Posterior cingulate gyrus (tissue), 11 donors: ENCODE measurements around the gene FAM193B.

Experiments
- DNase-seq, 10 donors: peaks; one replicate each; pipeline versions ENCODE4 v3.0.0 to v3.0.0-alpha.2; 2020 to 2021; ENCODE audit warnings: mixed read lengths in 3 of 10
- intact Hi-C: fragments of 100-400 bp; cut with DNase I; formaldehyde crosslinking; loops from one replicate; pipeline ENCODE4 v1.15.1; 2023

Gene FAM193B

DNA sequence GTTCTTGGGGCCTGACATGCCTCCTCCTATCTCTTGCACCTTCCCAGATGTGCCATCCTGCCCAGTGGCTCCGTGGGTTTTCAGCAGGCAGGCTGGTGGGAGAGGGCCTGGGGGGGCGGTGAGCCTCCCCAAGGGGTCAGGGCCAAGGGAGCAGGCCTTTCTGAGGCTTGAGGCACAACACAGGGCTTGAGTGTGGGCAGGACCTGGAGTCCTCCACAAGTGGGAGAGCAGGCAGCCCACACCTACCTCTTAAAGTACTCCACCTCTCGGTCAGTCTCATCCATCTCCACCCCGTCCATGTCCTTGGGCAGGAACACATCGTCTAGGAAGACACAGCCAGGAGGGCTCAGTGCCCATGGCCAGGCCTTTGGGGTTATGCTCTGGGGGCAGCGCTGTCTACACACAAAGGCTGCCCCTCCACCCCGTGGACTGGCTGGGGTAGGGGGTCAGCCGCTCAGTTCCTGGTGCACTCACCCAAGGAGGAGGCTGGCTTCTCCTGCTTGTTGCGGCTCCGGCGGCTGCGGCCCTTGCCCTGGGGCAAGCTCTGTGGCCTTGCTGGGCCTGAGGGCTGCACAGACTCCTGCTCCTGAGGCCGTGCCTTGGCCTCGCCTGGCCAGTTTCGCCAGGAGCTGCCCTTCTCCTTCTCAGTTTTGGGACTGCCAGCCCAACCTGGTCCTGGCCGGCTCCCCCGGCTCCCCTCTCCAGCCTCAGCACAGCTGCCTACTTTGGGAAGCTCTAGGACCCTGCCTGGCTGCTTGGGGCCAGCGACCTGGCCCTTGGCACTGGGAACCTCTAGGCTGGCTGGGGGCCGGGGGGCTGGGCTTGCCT lies 30.4 kb downstream of the FAM193B start:
- peak in 1 of 10 donors; percentile 80 for DNase-seq
- intact Hi-C loops, result no loop called here

DNA sequence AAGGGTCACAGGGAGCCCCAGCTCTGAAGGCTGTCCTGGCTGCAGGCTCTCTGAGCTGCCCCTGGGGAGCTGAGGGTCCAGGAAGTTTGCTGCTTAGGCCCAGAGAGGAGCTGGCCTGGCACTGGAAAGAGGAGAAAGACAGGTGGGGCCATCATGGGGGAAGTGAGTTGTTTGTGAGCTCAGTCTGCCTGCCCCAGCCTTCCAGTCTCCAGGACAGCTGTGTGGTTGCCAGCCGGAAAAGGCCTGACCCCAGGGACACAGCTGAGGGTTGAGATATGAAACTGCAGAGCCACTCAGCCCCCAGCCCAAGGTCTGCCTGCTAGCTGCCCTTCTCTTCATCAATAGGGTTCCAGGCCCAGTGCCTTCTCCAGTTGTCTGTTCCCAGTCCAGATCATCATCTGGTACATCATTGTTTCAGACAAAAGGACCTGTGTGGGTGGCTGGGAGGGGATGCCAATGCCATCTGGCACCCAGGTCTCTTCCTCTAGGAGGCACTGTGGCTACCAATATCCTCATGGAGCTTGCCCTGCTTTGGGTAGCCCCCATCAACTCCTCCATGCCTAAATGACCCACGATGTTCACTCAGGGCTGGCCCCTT lies 33.3 kb downstream of the FAM193B start:
- peak in 3 of 10 donors; percentile 14 to 74 (median 35) for DNase-seq
- intact Hi-C loops, result no loop called here

DNA sequence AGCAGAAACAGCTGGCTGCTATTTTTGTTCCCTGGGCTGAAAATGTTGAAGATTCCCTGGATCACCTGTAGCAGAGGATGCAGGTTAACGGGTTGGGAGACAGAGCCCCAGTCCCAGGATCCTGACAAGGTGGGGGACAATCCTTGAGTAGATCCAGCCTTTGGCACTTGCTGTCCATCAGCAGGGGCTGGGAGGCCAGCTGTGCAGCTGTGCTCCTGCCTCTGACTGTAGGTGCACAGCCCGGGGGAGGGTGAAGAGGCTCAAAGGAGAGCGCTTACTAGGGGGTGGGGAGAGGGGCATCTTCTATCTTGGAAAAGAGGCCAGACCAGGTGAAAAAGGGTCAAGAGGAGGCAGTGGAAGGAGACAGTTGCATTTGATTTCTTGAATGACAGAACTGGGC lies 34.1 kb downstream of the FAM193B start:
- intact Hi-C loops, result no loop called here
- peak in 3 of 10 donors; percentile 18 to 48 (median 32) for DNase-seq

DNA sequence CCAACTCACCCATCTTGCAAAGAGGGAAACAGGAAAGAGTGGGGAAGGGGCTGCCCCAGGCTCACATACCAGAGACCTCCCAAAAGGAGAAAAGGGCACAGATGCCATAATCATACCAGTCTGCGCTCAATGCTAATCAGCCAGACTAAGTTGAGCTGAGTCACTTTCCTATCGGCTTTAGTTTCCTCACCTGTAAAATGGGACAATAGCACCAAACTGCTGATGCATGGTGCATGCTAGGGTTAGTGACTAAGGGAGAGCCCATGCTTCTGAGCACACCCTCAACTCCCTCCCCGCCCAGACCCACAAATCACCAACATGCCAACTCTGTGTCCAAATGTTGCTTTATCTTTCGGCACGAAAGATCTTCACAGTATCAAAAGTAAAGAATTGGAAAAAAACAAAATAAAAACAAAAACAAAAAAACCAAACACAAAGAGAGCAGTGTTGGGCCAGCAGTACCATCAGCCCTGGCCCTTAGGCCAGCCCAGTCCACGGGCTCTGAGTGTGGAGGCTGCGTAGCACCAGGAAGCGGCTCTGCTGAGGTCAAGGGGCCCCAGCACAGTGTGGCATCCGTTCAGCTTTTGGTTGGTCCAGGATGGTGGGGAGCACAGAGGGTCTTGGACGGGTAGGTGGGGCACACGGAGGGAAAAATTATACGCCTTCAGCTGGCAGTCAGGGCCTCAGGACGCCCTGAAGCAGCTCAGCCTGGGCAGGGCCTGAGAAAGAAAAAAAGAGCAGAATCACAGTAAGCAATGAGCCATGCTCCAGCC lies 34.7 kb downstream of the FAM193B start:
- intact Hi-C loops, result no loop called here
- DNase-seq, result peak in 3 of 10 donors; percentile 15 to 57 (median 35)

DNA sequence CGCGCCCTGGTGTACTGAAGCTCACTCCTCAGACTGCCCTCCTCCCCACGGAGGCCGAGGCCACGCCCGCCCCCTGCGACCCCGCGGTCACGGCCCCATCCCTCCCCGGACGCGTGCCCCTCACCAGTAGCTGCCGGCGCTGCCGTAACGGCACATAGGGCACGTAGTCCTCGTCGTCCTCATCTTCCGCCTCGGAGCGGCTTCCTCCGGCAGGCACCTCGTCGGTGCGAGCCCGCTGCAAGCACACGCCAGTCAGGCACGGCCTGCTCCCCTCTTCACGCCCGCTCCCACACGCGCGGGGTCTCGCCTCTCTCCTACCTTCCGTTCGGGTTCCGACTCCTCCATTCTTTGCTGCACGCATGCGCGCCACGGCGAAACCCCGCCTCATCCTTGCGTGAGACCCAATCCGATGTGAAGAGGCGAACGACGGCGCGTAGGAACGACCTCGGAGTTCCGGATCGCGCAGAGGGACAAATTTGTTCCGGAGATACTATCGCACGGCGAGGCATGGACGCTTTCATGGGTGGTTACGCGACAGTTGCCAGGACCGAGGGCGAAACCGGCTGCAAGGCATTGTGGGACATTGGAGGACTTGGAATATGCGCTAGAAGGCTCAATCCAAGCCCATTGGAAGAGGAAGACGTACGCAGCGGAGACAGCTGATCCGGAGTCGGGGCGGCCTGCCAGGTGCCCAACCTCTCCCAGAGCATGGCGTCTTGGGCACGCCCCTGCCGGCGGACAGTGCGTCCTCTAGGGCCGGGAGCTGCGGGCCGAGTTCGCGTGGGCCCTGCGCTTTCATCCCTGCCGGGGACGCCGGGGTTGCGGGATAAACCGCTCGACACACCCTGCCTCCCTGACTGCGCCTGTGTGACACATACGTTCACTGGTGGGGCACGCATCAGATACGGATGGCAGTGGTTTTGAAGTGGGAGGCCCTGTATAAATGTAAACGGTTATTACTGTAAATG lies 37.5 kb downstream of the FAM193B start, which contains the start of gene DDX41:
TSS of gene DDX41 (minus strand) at position 361 of the 968 bp plus-strand sequence. CDS start at position 345, 16 bp downstream.
- DNase-seq, result peak; percentile 95 to 99 (median 98)
- intact Hi-C loops, result loop anchor here (2.0 kb wide), 2 partner anchors 38 to 84 kb away; partner anchors contain the start of genes B4GALT7 and FAM193B

DNA sequence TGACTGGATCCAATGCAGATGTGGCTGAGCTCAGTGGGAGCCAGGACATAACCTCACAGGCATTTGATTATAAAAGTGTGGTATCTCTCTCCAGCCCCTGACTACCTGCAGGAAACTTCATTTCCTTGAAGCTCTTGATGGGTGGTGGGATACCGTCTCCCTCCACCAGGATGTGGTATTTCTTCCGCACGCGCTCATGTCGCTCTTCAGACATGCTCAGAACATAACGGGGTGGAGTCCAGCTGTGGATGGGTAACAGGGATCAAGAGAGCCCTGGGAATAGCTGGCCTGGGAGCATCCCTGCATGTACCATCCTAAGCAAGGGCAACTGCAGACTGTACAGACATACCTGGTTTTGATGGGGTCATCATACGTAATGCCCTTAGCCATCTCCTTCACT lies 38.8 kb downstream of the FAM193B start:
- intact Hi-C loops, result no loop called here
- DNase-seq, result peak in 1 of 10 donors; percentile 28

DNA sequence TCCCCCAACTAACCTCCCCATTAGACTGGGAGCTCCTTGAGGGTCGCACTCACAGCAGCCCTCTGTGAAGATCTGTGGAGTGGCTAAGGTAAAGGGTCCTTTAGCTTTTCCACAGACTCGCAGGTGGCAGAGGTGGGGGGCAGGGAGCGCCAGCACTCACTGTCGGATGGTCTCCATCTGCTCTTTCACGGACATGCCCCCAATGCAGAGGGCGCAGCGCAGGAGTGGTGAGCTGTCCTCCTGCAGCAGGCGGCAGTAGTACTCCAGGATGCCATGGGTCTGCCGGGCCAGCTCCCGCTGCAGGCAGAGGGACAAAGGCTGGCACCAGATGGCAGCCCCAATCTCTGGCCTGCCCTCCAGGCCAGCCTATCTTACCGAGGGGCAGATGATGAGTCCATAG lies 39.8 kb downstream of the FAM193B start:
- DNase-seq, result peak in 1 of 10 donors; percentile 27
- intact Hi-C loops, result no loop called here

DNA sequence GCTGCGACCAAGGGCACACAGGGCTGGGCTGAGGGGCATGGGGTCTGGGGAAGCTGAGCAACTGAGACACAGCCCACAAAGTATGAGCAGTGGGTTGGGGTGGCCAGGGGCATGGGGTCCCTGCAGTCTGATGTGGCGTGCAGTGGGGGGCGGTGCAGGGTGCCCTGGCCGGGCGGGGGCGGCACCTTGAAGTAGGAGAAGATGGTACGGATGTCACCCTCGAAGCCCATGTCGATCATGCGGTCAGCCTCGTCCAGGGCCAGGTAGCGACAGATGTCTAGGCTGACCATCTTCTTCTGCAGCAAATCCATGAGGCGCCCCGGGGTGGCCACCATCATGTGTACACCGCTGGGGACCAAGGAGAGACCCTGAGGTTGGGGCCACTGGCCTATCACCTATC lies 40.9 kb downstream of the FAM193B start:
- peak in 1 of 10 donors; percentile 28 for DNase-seq
- intact Hi-C loops, result no loop called here

DNA sequence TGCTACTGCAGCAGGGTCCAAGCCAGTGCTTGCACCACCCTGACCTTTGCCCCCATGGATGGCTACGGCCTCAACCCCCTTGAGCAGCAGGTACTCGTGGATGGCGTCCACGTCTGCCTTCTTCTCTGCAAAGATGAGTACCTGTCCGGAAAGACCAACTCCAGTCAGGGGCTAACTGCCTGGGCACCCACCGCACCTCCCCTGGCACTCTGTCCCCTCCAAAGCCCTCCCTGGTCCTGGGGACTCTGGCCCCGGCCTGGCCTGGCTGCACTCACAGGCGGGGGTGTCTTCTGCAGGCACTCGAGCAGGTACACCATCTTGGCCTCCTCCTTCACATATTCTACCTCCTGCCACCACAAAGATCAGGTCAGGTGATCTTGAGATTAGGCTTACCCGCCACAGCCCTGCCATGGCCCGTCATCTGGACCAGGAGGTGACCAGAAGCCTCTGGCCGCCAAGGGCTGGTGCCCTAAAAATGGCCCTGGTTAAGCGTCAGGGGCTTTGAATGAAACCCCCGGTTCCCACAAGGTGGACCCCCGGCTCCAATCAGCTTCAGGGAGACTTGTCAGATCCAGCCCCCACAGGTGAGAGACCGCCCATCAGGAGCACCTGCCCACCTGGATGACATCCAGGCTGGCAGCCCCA lies 41.5 kb downstream of the FAM193B start:
- intact Hi-C loops, result no loop called here
- DNase-seq, result peak in 1 of 10 donors; percentile 58

DNA sequence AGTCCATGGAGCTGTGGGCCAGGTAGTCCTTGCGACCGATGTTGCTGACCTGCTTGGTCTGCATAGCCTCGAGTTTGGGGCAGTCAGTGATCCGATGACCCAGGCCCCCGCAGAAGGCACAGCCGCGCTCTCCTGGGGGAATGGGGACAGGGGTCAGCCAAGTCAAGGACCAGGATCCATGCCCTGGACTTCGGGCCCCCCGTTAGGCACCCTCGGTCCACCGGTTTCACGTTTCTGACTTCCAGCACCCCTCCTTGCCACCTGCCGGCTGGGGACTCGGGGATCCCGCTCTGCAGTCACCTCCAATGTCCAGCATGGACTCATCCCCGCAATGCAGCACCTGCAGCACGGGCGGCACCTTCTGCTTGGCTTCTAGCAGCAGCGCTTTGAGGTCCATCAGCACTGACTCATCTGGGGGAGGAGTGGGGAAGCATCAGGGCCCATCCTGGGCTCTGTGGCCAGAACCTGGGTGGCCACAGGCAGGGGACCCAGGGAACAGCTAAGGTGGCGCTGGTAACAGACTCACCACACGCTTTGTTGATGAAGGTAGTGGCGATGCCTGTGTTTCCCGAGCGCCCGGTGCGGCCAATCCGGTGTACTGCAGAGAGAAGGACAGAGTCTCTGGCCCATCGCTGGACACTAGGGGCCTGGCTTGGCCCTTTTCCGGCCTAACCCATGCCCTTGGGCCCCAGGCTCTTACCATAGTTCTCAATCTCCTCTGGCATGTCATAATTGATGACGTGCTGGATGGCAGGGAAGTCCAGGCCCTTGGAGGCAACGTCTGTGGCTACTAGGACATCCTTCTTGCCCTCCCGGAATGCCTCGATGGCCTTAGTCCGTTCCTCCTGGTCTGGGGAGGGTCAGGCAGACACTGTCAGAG lies 42.3 kb downstream of the FAM193B start:
- DNase-seq, result peak in 1 of 10 donors; percentile 56
- intact Hi-C loops, result no loop called here

DNA sequence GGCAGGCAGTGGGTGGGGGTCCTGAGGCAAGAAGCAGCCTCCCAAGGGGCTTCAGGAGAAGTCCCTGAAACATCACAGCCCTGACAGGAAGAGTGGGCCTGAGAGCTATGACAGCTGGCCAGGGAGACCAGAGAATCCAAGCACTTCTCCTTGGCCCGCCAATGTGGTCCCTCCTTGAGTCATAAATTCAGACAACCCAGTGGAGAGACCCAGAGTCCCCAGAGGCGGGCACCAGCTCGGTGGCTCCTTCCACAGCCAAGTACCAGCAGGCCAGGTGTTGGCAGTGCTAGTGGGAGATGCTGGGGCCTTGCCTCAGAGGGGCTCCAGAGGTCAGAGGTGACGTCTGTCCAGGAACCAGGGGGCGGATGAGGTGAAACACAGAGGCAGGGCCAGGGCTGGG lies 43.2 kb downstream of the FAM193B start:
- no peak for DNase-seq
- intact Hi-C loops, result no loop called here

DNA sequence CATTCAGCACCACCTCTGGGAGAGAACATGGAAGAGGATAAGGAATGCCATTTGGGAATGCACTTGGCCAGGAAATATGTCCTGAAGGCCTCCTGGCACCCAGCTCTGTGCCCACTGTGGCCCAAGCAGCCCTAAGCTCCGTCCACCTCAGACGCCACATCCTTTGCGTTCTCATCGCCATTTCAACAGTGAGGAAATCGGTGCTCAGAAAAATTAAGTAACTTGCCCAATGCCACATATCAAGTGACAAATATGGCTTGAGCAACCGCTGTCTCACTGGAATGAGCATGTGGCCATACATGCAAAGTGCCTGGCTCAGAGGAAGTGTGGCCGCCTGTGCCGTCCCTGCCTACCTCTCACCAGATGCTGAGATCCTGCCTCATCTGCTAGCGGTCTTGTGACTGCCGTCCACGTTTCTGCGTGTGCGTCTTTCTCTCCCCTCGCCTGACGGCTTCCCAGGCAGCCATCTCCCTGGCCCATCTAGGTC lies 43.8 kb downstream of the FAM193B start:
- peak in 1 of 10 donors; percentile 45 for DNase-seq
- intact Hi-C loops, result no loop called here

DNA sequence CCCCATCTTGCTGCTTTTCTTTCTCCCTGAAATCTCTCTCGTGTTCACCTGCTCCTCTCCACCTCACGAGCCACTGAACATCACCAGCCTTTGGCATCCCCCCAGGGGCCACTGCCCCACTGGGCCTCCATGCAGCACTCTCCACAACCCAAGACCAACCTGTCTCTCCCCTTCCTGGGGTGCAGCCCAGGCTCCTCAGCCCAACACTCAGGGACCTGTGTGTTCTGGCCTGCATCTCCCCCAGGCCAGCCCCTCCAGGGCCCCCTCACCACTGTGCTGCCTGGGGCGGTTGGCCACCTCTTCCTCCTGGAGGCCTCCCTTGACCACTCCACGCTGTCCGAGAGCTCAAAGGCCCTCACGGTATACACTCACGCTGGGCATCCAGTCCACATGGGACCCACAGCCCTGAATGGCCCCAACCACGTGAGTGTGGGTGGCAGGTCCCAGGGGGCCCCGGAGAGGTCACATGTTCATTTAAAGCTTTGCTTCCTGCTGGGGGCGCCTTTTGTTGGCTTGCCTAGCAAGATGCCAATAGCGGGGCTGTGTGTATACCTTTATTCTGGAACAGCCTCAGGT lies 44.3 kb downstream of the FAM193B start:
- intact Hi-C loops, result no loop called here
- DNase-seq, result no peak

DNA sequence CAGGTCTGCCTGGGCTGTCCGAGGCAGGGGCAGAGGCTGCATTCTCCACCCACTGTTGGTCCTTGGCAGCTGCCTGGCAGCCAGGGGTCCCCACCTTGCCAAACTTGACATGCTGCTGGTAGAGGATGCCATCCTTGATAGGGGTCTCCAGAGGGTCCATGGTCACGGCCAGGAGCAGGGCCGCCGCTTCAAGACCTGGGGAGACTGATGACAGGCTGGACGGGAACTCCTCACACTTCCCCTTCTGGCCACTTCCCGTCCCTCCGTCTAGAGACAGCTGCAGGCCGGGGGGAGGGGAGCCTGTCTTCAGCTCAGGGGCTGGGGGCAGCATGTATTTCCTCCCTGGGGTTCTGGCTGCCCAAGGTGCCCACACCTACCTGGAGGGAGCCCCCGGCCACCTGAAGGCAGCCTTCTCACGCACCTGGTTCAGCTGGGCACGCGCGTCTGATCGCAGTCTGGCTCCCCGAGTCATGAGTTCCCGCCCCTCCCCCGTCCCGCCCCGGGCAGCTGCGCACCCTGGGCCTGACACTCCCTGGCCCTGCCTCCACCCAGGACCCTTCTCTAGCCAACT lies 44.9 kb downstream of the FAM193B start, which contains the start of gene DOK3:
TSS of gene DOK3 (minus strand) at position 446 of the 571 bp plus-strand sequence. CDS start at position 160, 286 bp downstream.
- DNase-seq, result no peak
- intact Hi-C loops, result no loop called here

DNA sequence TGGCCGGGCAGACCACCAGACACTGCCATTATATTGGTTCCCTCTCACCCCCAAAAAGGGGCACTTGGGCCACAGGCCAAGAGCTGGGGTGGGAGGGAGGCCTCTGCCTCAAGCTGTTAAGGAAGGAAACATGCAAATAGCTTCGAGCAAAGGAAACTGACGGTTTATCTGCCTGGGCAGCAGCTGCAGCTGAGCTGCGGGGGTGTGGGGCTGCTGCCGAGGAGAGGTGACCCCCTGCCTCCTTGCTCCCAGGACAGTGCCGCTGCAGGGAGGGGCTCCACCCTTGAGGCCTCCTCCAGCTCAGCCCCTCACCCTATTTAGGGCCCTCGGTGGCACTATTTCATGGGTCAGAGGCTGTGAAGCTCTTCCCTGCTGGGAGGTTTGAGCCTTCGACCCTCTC lies 45.5 kb downstream of the FAM193B start:
- intact Hi-C loops, result no loop called here
- no peak for DNase-seq

DNA sequence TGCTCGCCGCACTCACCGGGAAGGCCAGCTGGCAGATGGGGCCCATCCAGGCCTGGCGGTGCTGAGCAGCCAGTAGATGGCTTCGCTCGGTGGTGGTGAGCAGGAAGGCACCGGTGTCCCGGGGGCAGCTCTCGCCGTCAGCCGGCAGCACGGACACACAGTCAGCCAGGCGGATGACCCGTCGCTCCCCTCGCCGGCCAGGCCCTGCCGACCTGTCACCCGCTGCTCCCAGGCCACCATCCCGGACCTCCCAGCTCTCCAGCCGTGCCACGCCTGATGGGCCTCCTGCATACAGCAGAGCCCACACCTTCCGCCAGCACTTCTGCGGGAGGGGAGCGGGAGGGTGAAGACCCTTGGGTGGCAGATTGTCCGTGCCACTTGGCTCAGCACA lies 46.1 kb downstream of the FAM193B start:
- intact Hi-C loops, result no loop called here

DNA sequence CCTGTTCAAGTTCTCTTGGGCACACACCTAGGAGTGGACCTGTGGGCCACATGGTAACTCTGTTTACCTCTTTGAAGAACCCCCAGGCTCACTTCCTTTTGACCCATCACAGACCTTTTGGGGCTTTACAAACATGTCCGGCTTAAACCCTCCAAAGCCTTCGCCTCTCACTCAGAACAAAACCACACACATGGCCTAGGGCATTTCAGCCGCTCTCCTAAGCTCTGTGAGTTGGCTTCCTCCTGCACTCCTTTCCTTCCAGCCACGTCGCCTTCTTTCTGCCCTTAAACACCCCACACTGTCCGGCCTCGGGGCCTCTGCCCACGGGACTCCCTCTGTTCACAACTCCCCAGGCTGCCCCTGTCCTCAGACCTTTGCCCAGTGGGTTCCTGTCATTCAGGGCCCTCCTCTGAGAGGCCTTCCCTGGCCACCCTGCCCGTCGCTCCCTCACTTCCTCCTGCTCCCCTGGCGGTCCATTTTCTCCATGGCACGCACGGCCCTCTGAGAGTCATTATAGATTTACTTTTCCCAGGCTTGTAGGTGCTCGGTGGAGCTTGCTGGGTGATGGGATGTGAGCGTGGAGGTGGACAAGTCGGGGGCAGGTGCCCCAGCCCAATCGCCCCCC lies 46.7 kb downstream of the FAM193B start:
- intact Hi-C loops, result no loop called here
- DNase-seq, result no peak

More for the DNA sequence above, 46.1 kb downstream of the FAM193B start:
- DNase-seq, result peak in 2 of 10 donors; percentile 69 to 83
